H9 (cell line): Measurements from ENCODE around the gene AGAP5. TPM values are rescaled to one million over a fixed set of nuclear protein-coding genes. Genes with fewer than 3 reads are reported as not detected.
"Not testable (repeated sequence)": the region's sequence is repeated elsewhere in the genome, so short reads cannot be mapped to it uniquely, and the experiment has no call there.

Experiments
- DNase-seq: peaks from one replicate; pipeline ENCODE4 v3.0.0-alpha.2; 2017
- H2AFZ ChIP-seq: one replicate; pipeline ENCODE4 v1.6.1; 2013; ENCODE audit warnings: mild to moderate bottlenecking, low read length, control low read depth, moderate library complexity
- H2AK5ac ChIP-seq: 2 replicates; pipeline ENCODE4 v1.6.1; 2013; ENCODE audit warnings: low read length, control low read depth, mixed read lengths; ENCODE audit not compliant: insufficient read length
- H2BK120ac ChIP-seq: one replicate; pipeline ENCODE4 v1.6.1; 2013; ENCODE audit warnings: low read depth, mild to moderate bottlenecking, low read length, control low read depth, inconsistent platforms; ENCODE audit not compliant: poor library complexity, severe bottlenecking
- H2BK12ac ChIP-seq: 2 replicates; pipeline ENCODE4 v1.6.1; 2013; ENCODE audit warnings: low read length, control low read depth, mixed read lengths, low read depth; ENCODE audit not compliant: insufficient read length
- H2BK15ac ChIP-seq: 2 replicates; pipeline ENCODE4 v1.6.1; 2013; ENCODE audit warnings: low read depth, low read length, control low read depth
- H2BK20ac ChIP-seq: one replicate; pipeline ENCODE4 v1.6.1; 2013; ENCODE audit warnings: low read depth, mild to moderate bottlenecking, low read length, control low read depth, inconsistent platforms; ENCODE audit not compliant: poor library complexity, severe bottlenecking
- H2BK5ac ChIP-seq: 2 replicates; pipeline ENCODE4 v1.6.1; 2013; ENCODE audit warnings: low read length, control low read depth, mixed read lengths; ENCODE audit not compliant: insufficient read length
- H3K14ac ChIP-seq: 2 replicates; pipeline ENCODE4 v1.6.1; 2013; ENCODE audit warnings: low read length, control low read depth; ENCODE audit not compliant: insufficient read depth
- H3K18ac ChIP-seq: 2 replicates; pipeline ENCODE4 v1.6.1; 2013; ENCODE audit warnings: low read depth, mild to moderate bottlenecking, mixed read lengths, low read length, control low read depth; ENCODE audit not compliant: insufficient read length
- H3K23ac ChIP-seq: 2 replicates; pipeline ENCODE4 v1.6.1; 2013; ENCODE audit warnings: low read length, control low read depth, mixed read lengths, low read depth; ENCODE audit not compliant: insufficient read length
- H3K23me2 ChIP-seq: 2 replicates; pipeline ENCODE4 v1.6.1; 2013; ENCODE audit warnings: low read depth, mild to moderate bottlenecking, mixed read lengths, low read length, control low read depth; ENCODE audit not compliant: insufficient read length, poor library complexity, severe bottlenecking
- H3K27ac ChIP-seq: 2 replicates; pipeline ENCODE4 v1.5.1; 2013; ENCODE audit warnings: low read length, control low read depth, mixed read lengths, low read depth; ENCODE audit not compliant: insufficient read length
- H3K27me3 ChIP-seq: 2 replicates; pipeline ENCODE4 v1.6.1; 2013; ENCODE audit warnings: low read length, control low read depth, inconsistent platforms; ENCODE audit not compliant: insufficient read depth
- H3K4ac ChIP-seq: 2 replicates; pipeline ENCODE4 v1.6.1; 2013; ENCODE audit warnings: low read depth, mild to moderate bottlenecking, control low read depth, inconsistent platforms, low read length, moderate library complexity
- H3K4me1 ChIP-seq: 2 replicates; pipeline ENCODE4 v1.6.1; 2013; ENCODE audit warnings: low read length, control low read depth, inconsistent platforms; ENCODE audit not compliant: insufficient read depth
- H3K4me2 ChIP-seq: 2 replicates; pipeline ENCODE4 v1.6.1; 2013; ENCODE audit warnings: low read length, control low read depth, mixed read lengths; ENCODE audit not compliant: insufficient read length, insufficient read depth
- H3K56ac ChIP-seq: 2 replicates; pipeline ENCODE4 v1.6.1; 2013; ENCODE audit warnings: low read depth, mild to moderate bottlenecking, mixed read lengths, low read length, control low read depth; ENCODE audit not compliant: insufficient read length
- H3K79me1 ChIP-seq: 2 replicates; pipeline ENCODE4 v1.6.1; 2013; ENCODE audit warnings: low read depth, mild to moderate bottlenecking, moderate library complexity, low read length, control low read depth, inconsistent platforms; ENCODE audit not compliant: insufficient read depth, poor library complexity, severe bottlenecking
- H3K79me2 ChIP-seq: 2 replicates; pipeline ENCODE4 v1.6.1; 2013; ENCODE audit warnings: low read length, control low read depth, inconsistent platforms; ENCODE audit not compliant: insufficient read depth
- H3K9ac ChIP-seq: 2 replicates; pipeline ENCODE4 v1.6.1; 2013; ENCODE audit warnings: low read length, control low read depth, mixed read lengths; ENCODE audit not compliant: insufficient read length; ENCODE audit errors: extremely low read depth
- H3K9me3 ChIP-seq: one replicate; pipeline ENCODE4 v1.6.1; 2013; ENCODE audit warnings: low read depth, low read length, inconsistent platforms; ENCODE audit not compliant: control insufficient read depth
- H3T11ph ChIP-seq: one replicate; pipeline ENCODE4 v1.6.1; 2013; ENCODE audit warnings: mild to moderate bottlenecking, low read length, control low read depth, inconsistent platforms
- H4K20me1 ChIP-seq: one replicate; pipeline ENCODE4 v1.6.1; 2013; ENCODE audit not compliant: control insufficient read depth, insufficient read length, insufficient read depth
- H4K5ac ChIP-seq: 2 replicates; pipeline ENCODE4 v1.6.1; 2013; ENCODE audit warnings: low read depth, mild to moderate bottlenecking, mixed read lengths, low read length, control low read depth; ENCODE audit not compliant: insufficient read length
- H4K8ac ChIP-seq: replicated peaks from 2 replicates; pipeline ENCODE4 v1.6.1; 2013; ENCODE audit warnings: low read length, control low read depth, mixed read lengths, low read depth; ENCODE audit not compliant: insufficient read length
- H4K91ac ChIP-seq: 2 replicates; pipeline ENCODE4 v1.6.1; 2013; ENCODE audit warnings: low read depth, mild to moderate bottlenecking, moderate library complexity, mixed read lengths, low read length, control low read depth; ENCODE audit not compliant: insufficient read length
- H3K27ac Mint-ChIP-seq, 3 experiments: 2 replicates in 2 of 3; 3 replicates in 1 of 3; pipeline ENCODE4 v1.8.0; 2020 to 2021; ENCODE audit warnings: mixed read lengths in 3 of 3, mild to moderate bottlenecking in 1 of 3, moderate library complexity in 1 of 3
- H3K27me3 Mint-ChIP-seq: 2 replicates; pipeline ENCODE4 v1.8.0; 2021; ENCODE audit warnings: low read depth, mild to moderate bottlenecking, moderate library complexity, mixed read lengths
- H3K36me3 Mint-ChIP-seq, 3 experiments: 2 replicates in 2 of 3; 3 replicates in 1 of 3; pipeline ENCODE4 v1.8.0; 2020 to 2021; ENCODE audit warnings: low read depth in 3 of 3, mixed read lengths in 3 of 3; ENCODE audit not compliant: insufficient read depth in 1 of 3
- H3K4me1 Mint-ChIP-seq, 2 experiments: 2 replicates each; pipeline ENCODE4 v1.8.0; 2020; ENCODE audit warnings: mixed read lengths in 2 of 2
- H3K4me3 Mint-ChIP-seq, 2 experiments: 2 replicates in 1 of 2; 3 replicates in 1 of 2; pipeline ENCODE4 v1.8.0; 2020 to 2021; ENCODE audit warnings: mild to moderate bottlenecking in 2 of 2, mixed read lengths in 2 of 2, moderate library complexity in 1 of 2
- H3K9me3 Mint-ChIP-seq, 2 experiments: 2 replicates in 1 of 2; 3 replicates in 1 of 2; pipeline ENCODE4 v1.8.0; 2020; ENCODE audit warnings: mild to moderate bottlenecking in 2 of 2, mixed read lengths in 2 of 2, moderate library complexity in 1 of 2
- WGBS: extraction: QIAGEN DNeasy Blood & Tissue Kit; methylation state at CpG from one replicate; pipeline ENCODE4 v1.1.7; 2013; ENCODE audit warnings: missing lambda C conversion rate, low lambda C conversion rate, mixed read lengths; ENCODE audit not compliant: insufficient read length; ENCODE audit errors: extremely low coverage; 5-methylcytosine and 5-hydroxymethylcytosine counted together
- total RNA-seq: library from RNA; stranded (reverse); gene quantifications from 2 replicates; pipeline ENCODE4 v1.2.1, GENCODE V29; 2021
- TF ChIP-seq, protein P1 (sequence below): fragments of 200-600 bp; sonication (generic); conservative IDR thresholded peaks from 3 replicates; pipeline ENCODE4 v1.8.0; 2021; ENCODE audit warnings: antibody characterized with exemption, mild to moderate bottlenecking

The AGAP5 gene
- total RNA-seq, 1 experiment from 2014 or later, result 5.2 TPM

DNA sequence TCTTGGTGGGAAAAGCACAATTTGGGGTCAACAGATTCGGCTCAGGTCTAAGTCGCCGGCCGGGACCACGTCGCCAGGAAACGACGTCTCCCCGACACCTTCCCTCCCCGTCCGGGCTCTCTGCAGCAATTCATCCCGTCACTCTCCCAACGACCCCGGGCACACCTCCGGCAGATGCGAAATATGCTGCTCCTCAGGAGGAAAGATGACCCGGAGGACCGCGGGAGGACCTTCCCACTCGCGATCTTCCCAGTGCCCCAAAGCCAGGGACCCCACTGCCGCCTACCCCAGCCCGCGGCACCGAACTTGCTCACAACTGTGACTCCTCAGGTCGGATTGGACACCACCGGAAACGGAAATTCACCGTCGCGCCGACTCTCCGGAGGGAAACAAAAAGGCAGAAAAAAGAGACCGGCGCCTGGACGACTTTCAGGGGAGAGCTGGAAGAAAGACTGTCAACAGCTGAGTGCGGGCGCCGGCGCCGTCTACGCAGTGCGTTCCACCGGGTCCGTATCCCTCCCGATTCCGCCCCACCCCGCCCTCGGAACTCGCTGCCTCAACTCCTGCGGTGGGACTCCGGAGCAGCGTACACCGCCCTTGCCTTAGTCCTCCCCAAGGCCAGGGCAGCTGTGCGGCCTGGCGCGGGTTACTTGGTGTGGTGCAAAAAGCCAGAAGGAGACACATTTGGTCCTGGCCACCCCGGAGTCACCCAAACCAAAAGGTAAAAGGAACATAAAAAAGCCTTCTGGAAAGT is 32.4 kb upstream of the AGAP5 start:
- H3K9me3 Mint-ChIP-seq, result no peaks in the 10 kb centered on the region
- H2AFZ ChIP-seq, result peak overlapping the region; percentile 71
- no peaks in the 10 kb centered on the region; the same call in 1 of the 2 replicates for H3K79me2 ChIP-seq
- H4K5ac ChIP-seq, result peak overlapping the region; percentile 80
- H2AK5ac ChIP-seq, result no peak overlapping the region
- no peak overlapping the region for H2BK15ac ChIP-seq
- H2BK5ac ChIP-seq, result peak overlapping the region; percentile 88
- H2BK20ac ChIP-seq, result no peak overlapping the region
- no peak overlapping the region for H2BK120ac ChIP-seq
- no CpG with 5 or more reads among the region's 58 CpGs for WGBS
- H4K91ac ChIP-seq, result no peak overlapping the region
- no peaks in the 10 kb centered on the region for H3K9me3 ChIP-seq
- no peaks in the 10 kb centered on the region for H3K27me3 Mint-ChIP-seq
- no peak overlapping the region for H3K27ac ChIP-seq
- peaks cover 2 to 3% of the 10 kb centered on the region in 2 experiments; a peak in 2 of 4 replicates for H3K4me1 Mint-ChIP-seq
- H3K18ac ChIP-seq, result peak overlapping the region; percentile 97
- H2BK12ac ChIP-seq, result no peak overlapping the region
- H3K56ac ChIP-seq, result no peak overlapping the region
- no peaks in the 10 kb centered on the region for H3K27me3 ChIP-seq
- no peak overlapping the region for H4K8ac ChIP-seq
- TF ChIP-seq, protein P1, sequence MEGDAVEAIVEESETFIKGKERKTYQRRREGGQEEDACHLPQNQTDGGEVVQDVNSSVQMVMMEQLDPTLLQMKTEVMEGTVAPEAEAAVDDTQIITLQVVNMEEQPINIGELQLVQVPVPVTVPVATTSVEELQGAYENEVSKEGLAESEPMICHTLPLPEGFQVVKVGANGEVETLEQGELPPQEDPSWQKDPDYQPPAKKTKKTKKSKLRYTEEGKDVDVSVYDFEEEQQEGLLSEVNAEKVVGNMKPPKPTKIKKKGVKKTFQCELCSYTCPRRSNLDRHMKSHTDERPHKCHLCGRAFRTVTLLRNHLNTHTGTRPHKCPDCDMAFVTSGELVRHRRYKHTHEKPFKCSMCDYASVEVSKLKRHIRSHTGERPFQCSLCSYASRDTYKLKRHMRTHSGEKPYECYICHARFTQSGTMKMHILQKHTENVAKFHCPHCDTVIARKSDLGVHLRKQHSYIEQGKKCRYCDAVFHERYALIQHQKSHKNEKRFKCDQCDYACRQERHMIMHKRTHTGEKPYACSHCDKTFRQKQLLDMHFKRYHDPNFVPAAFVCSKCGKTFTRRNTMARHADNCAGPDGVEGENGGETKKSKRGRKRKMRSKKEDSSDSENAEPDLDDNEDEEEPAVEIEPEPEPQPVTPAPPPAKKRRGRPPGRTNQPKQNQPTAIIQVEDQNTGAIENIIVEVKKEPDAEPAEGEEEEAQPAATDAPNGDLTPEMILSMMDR, result no peak
- H3K27ac Mint-ChIP-seq, result peak overlapping the region; percentile 99
- peak overlapping the region; percentile 99 for H3K14ac ChIP-seq
- H3K23ac ChIP-seq, result no peak overlapping the region
- peak overlapping the region; percentile 96 to 98 for H3K4me3 Mint-ChIP-seq
- H3K9ac ChIP-seq, result peak overlapping the region; percentile 99
- no peak overlapping the region for H3T11ph ChIP-seq
- H3K36me3 Mint-ChIP-seq, result peaks cover 7 to 29% (median 26%) of the 10 kb centered on the region in 3 experiments; a peak in 6 of 7 replicates
- no peaks in the 10 kb centered on the region for H3K23me2 ChIP-seq
- peaks cover 5% of the 10 kb centered on the region for H3K79me1 ChIP-seq
- peak; percentile 95 for DNase-seq
- no peaks in the 10 kb centered on the region for H4K20me1 ChIP-seq
- H3K4ac ChIP-seq, result no peak overlapping the region
- peak overlapping the region; percentile 87 for H3K4me2 ChIP-seq
- H3K4me1 ChIP-seq, result no peaks in the 10 kb centered on the region

- H2BK15ac ChIP-seq, H3K79me2 ChIP-seq, H3T11ph ChIP-seq, H2BK20ac ChIP-seq, H3K4me1 Mint-ChIP-seq, H3K23ac ChIP-seq, H3K14ac ChIP-seq, H3K27me3 Mint-ChIP-seq, H4K20me1 ChIP-seq, H4K5ac ChIP-seq, DNase-seq, H2AK5ac ChIP-seq, H3K9me3 ChIP-seq, H3K23me2 ChIP-seq, H2BK5ac ChIP-seq, H4K91ac ChIP-seq, H3K9me3 Mint-ChIP-seq, H3K18ac ChIP-seq, H3K79me1 ChIP-seq, H2BK12ac ChIP-seq, H3K4me1 ChIP-seq, H3K56ac ChIP-seq, H3K27ac ChIP-seq, H3K4ac ChIP-seq, H4K8ac ChIP-seq, H2BK120ac ChIP-seq, H3K27me3 ChIP-seq, H2AFZ ChIP-seq: not testable (repeated sequence)
- H3K4me3 Mint-ChIP-seq, result peak overlapping the region; percentile 96 to 98
- no CpG with 5 or more reads among the region's 9 CpGs for WGBS
- Histone ChIP-seq H3K4me2 (peak overlapping the region; percentile 87), H3K9ac (peak overlapping the region; percentile 99)
- H3K27ac Mint-ChIP-seq, result peak overlapping the region; percentile 99
- peaks cover 7 to 29% (median 25%) of the 10 kb centered on the region in 3 experiments; a peak in 6 of 7 replicates for H3K36me3 Mint-ChIP-seq
Measured at GRCh38 chr10:73729781-73730152, 31.9 kb upstream of the AGAP5 start.
